Karpas-422 (cell line): ENCODE results near the gene SPPL3. TPM values are rescaled to one million over a fixed set of nuclear protein-coding genes. Genes with fewer than 3 reads are reported as not detected.
A peak's percentile ranks its signal among the peaks of the same experiment; 100 is the strongest.

Experiments used
- DNase-seq: peaks from one replicate; pipeline ENCODE4 v3.0.0-alpha.2; 2015
- H2AFZ ChIP-seq: fragments of 200-600 bp; sonication (generic); 2 replicates; pipeline ENCODE4 v1.6.1; 2014; ENCODE audit warnings: antibody characterized with exemption, low read length, mixed read lengths
- H3K27ac ChIP-seq: fragments of 200-600 bp; sonication (generic); 2 replicates; pipeline ENCODE4 v1.5.1; 2014; ENCODE audit warnings: mild to moderate bottlenecking, low read length, moderate library complexity
- H3K27me3 ChIP-seq: fragments of 200-600 bp; sonication (generic); 2 replicates; pipeline ENCODE4 v1.6.1; 2014; ENCODE audit warnings: low read length, mixed read lengths
- H3K36me3 ChIP-seq: fragments of 200-600 bp; sonication (generic); 2 replicates; pipeline ENCODE4 v1.6.1; 2014; ENCODE audit warnings: low read length, mixed read lengths; ENCODE audit not compliant: insufficient read depth
- H3K4me1 ChIP-seq: fragments of 200-600 bp; sonication (generic); 2 replicates; pipeline ENCODE4 v1.6.1; 2014; ENCODE audit warnings: mild to moderate bottlenecking, low read length, mixed read lengths
- H3K4me2 ChIP-seq: fragments of 200-600 bp; sonication (generic); 2 replicates; pipeline ENCODE4 v1.6.1; 2014; ENCODE audit warnings: low read length, low read depth, mild to moderate bottlenecking; ENCODE audit not compliant: poor library complexity, severe bottlenecking
- H3K4me3 ChIP-seq: fragments of 200-600 bp; sonication (generic); 2 replicates; pipeline ENCODE4 v1.5.1; 2014; ENCODE audit warnings: mild to moderate bottlenecking, antibody characterized with exemption, low read length, mixed read lengths
- H3K79me2 ChIP-seq: fragments of 200-600 bp; sonication (generic); 2 replicates; pipeline ENCODE4 v1.6.1; 2014; ENCODE audit warnings: mild to moderate bottlenecking, low read length, mixed read lengths
- H3K9ac ChIP-seq: fragments of 200-600 bp; sonication (generic); 2 replicates; pipeline ENCODE4 v1.6.0; 2014; ENCODE audit warnings: low read length
- H3K9me2 ChIP-seq: fragments of 200-600 bp; sonication (generic), shearing (Covaris generic); replicated peaks from 2 replicates; pipeline ENCODE4 v1.6.0; 2014; ENCODE audit warnings: mild to moderate bottlenecking, low read length, moderate library complexity; ENCODE audit not compliant: insufficient read depth
- H3K9me3 ChIP-seq: fragments of 300-700, 200-600 bp; sonication (generic); 2 replicates; pipeline ENCODE4 v1.6.1; 2014; ENCODE audit warnings: low read length, mixed read lengths
- H4K20me1 ChIP-seq: fragments of 200-600 bp; sonication (generic); 2 replicates; pipeline ENCODE4 v1.6.1; 2014; ENCODE audit warnings: mild to moderate bottlenecking, antibody characterized with exemption, low read length, low read depth; ENCODE audit not compliant: insufficient read depth
- total RNA-seq: library from RNA; depleted of rRNA; stranded (reverse); fragments of >200 nt; shearing (Covaris generic); gene quantifications from 2 replicates; pipeline ENCODE4 v1.2.3, GENCODE V29; 2014; ENCODE audit warnings: low replicate concordance

Gene SPPL3
- total RNA-seq, 1 experiment from 2014 or later = 11.9 TPM

DNA sequence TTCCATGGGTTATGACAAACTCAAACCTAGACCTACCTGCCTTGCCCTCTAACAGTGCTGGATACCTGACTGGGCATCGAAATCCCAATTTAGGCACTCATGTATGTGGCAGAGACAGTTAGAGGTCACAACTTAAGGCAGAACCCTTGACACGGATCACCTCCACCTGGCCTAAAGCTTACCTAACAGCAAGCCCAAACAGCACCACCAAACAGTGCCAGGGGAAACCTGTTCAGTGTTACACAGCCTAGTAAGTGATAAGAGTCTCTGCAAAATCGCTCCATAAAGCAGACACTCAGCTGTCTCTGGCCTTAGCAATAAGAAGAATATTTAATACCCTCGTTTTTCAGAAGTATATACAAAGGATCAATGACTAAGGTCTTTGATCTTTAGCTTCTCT, 77.8 kb downstream of the SPPL3 start:
- H2AFZ ChIP-seq = no peak overlapping the region
- H3K27ac ChIP-seq = no peak overlapping the region
- H3K4me1 ChIP-seq = peaks cover 22% of the 10 kb centered on the region
- no peaks in the 10 kb centered on the region for H3K27me3 ChIP-seq
- no peak overlapping the region for H3K4me2 ChIP-seq
- H3K9ac ChIP-seq = no peak overlapping the region
- peaks cover 67% of the 10 kb centered on the region for H3K79me2 ChIP-seq
- H3K9me2 ChIP-seq = no peaks in the 10 kb centered on the region
- DNase-seq = no peak
- peaks cover 11% of the 10 kb centered on the region; the same call in 1 of the 2 replicates for H4K20me1 ChIP-seq
- H3K9me3 ChIP-seq = no peaks in the 10 kb centered on the region
- H3K4me3 ChIP-seq = no peak overlapping the region
- H3K36me3 ChIP-seq = no peaks in the 10 kb centered on the region

DNA sequence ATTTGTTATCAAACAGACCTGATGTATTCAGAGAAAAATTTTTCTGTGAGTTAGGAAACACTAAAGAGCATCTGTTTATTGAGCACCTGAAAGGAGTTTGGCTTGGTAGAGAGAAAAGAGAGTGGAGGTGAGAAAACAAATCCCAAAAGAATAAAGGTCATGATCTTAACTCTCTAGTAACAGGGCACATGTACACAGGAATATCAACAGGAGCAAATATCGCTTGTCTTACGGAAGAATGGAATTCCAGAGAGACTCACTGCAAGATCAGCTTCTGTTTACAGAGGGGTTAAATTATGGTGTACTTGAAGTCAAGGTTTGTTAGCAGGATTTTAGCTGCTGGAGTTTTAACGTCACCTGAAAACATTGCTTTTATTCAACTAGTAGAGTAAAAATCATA, 78.8 kb downstream of the SPPL3 start:
- peaks cover 8% of the 10 kb centered on the region; the same call in 1 of the 2 replicates for H4K20me1 ChIP-seq
- H3K4me2 ChIP-seq = no peak overlapping the region
- H3K79me2 ChIP-seq = peaks cover 75% of the 10 kb centered on the region
- no peaks in the 10 kb centered on the region for H3K36me3 ChIP-seq
- H3K4me1 ChIP-seq = peaks cover 13% of the 10 kb centered on the region
- H3K4me3 ChIP-seq = no peak overlapping the region
- H3K27me3 ChIP-seq = no peaks in the 10 kb centered on the region
- no peak overlapping the region for H3K9ac ChIP-seq
- H3K9me2 ChIP-seq = no peaks in the 10 kb centered on the region
- no peak for DNase-seq
- no peak overlapping the region for H2AFZ ChIP-seq
- no peaks in the 10 kb centered on the region for H3K9me3 ChIP-seq
- no peak overlapping the region for H3K27ac ChIP-seq

DNA sequence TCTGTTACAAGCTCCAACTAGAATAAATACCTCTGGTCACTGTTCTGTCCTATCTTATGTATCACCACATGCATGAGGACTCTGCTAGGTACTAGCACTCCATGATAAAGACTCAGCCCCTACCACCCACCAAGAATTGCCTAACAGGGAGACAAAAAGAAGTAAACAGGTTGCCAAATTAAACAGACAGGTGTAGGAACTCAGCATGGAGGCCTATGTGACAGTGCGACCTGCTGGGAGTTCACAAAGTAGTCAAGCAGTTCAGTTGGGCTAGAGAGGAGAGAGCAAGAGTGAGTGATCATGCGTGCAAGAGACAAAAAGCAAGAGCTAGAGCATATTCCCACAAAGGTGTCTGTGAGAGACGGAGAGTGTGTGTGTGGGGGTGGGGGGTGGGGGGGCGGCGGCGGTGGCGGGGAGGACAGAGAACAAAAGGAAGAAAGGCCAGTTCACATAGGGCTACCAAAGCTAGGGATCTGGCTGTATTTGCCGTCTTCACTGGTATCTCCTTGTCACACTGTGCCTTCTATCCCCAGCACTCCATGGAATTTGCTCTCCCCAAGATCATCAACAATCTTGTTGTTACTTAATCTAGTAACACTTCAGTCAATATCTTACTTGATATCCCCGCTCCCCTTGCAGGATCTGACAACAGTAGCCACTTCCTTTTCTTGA, 81.2 kb downstream of the SPPL3 start:
- Histone ChIP-seq H3K9me3 (no peaks in the 10 kb centered on the region), H3K4me3 (no peak overlapping the region), H3K9me2 (no peaks in the 10 kb centered on the region), H3K79me2 (peaks cover 77% of the 10 kb centered on the region), H3K27ac (peak overlapping the region; percentile 17; the same call in 1 of the 2 replicates), H4K20me1 (peaks cover 4% of the 10 kb centered on the region; the same call in 1 of the 2 replicates), H3K27me3 (no peaks in the 10 kb centered on the region), H3K36me3 (no peaks in the 10 kb centered on the region), H3K9ac (no peak overlapping the region; the same call in 1 of the 2 replicates), H3K4me1 (peaks cover 13% of the 10 kb centered on the region), H2AFZ (no peak overlapping the region), H3K4me2 (no peak overlapping the region)
- no peak for DNase-seq

DNA sequence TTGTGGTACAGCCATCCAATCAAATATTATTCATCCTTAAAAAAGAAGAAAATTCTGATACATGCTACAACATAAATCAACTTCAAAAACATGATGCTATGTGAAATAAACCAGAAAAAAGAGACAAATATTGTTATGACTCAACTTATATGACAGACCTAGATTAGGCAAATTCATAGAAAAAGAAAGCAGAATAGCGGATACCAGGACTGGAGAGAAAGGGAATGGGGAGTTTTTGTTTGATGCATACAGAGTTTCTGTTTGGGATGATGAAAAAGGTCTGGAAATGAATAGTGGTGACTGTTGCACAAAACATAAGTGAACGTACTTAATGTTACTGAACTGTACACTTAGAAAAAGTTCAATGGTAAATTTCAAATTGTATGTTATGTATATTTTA, 82.3 kb downstream of the SPPL3 start:
- no peak for DNase-seq
- Histone ChIP-seq H4K20me1 (no peaks in the 10 kb centered on the region; the same call in 1 of the 2 replicates), H3K9ac (no peak overlapping the region), H3K27ac (no peak overlapping the region), H3K27me3 (no peaks in the 10 kb centered on the region), H3K4me2 (no peak overlapping the region), H3K9me3 (no peaks in the 10 kb centered on the region), H3K9me2 (no peaks in the 10 kb centered on the region), H3K79me2 (peaks cover 82% of the 10 kb centered on the region), H3K4me1 (peaks cover 13% of the 10 kb centered on the region), H3K4me3 (no peak overlapping the region), H2AFZ (no peak overlapping the region), H3K36me3 (no peaks in the 10 kb centered on the region)

DNA sequence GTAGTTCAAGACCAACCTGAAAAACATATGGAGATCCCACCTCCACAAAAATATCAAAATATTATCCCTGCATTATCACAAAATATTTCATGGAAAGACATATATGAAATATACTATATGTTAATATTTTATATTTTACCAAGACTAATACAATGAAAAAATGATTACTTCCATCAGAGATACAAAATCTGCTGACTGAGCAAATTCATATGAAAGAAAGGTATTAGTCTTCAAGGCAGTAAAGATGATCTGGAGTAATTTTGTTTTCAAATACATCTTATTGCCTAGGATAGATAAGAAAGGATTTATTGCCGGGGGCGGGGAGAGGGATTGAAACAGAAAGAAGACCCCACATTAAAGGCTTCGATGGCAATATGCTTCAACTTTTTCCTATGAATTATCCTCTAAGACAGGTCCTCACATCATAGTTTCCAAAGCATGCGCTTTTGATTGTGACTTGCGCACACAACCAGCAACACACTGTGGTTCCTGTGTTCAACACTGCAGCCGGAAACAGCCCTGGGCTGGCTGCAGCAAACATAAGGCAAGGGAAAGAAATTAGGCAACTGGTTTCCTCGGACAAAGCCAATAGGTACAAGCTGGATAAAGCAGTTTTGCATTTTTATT, 83.2 kb downstream of the SPPL3 start:
- Histone ChIP-seq H4K20me1 (no peaks in the 10 kb centered on the region; the same call in 1 of the 2 replicates), H3K27me3 (no peaks in the 10 kb centered on the region), H3K4me3 (no peak overlapping the region), H3K9me2 (no peaks in the 10 kb centered on the region), H3K27ac (no peak overlapping the region), H3K4me1 (peaks cover 15% of the 10 kb centered on the region), H3K36me3 (no peaks in the 10 kb centered on the region), H3K4me2 (no peak overlapping the region), H3K9ac (no peak overlapping the region), H3K9me3 (no peaks in the 10 kb centered on the region), H3K79me2 (peaks cover 84% of the 10 kb centered on the region), H2AFZ (no peak overlapping the region)
- DNase-seq = no peak

DNA sequence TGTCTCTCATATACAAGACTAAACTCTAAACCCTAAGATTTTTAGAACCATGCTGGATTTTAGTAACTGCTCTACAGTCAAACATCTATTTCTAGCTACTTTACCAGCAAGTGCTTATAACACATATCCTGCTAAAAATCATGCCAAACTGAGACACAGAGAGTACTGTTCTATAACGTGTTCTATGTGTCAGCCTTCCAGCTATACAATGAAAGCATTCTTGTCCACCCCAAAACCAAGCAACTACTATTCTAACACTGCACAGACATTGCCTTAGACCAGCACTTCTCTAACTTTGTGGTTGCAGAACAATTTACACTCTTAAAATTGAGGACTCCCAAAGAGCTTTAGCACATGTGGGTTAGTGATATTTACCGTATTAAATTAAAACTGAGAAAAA, 85.7 kb downstream of the SPPL3 start:
- H3K4me1 ChIP-seq = peaks cover 38% of the 10 kb centered on the region
- no peak overlapping the region for H2AFZ ChIP-seq
- no peaks in the 10 kb centered on the region for H3K36me3 ChIP-seq
- no peak overlapping the region for H3K4me3 ChIP-seq
- no peak overlapping the region for H3K27ac ChIP-seq
- no peaks in the 10 kb centered on the region for H3K9me3 ChIP-seq
- H3K9me2 ChIP-seq = no peaks in the 10 kb centered on the region
- DNase-seq = no peak
- peaks cover 84% of the 10 kb centered on the region for H3K79me2 ChIP-seq
- H3K4me2 ChIP-seq = no peak overlapping the region
- H4K20me1 ChIP-seq = no peaks in the 10 kb centered on the region; the same call in 1 of the 2 replicates
- H3K9ac ChIP-seq = no peak overlapping the region
- no peaks in the 10 kb centered on the region for H3K27me3 ChIP-seq

DNA sequence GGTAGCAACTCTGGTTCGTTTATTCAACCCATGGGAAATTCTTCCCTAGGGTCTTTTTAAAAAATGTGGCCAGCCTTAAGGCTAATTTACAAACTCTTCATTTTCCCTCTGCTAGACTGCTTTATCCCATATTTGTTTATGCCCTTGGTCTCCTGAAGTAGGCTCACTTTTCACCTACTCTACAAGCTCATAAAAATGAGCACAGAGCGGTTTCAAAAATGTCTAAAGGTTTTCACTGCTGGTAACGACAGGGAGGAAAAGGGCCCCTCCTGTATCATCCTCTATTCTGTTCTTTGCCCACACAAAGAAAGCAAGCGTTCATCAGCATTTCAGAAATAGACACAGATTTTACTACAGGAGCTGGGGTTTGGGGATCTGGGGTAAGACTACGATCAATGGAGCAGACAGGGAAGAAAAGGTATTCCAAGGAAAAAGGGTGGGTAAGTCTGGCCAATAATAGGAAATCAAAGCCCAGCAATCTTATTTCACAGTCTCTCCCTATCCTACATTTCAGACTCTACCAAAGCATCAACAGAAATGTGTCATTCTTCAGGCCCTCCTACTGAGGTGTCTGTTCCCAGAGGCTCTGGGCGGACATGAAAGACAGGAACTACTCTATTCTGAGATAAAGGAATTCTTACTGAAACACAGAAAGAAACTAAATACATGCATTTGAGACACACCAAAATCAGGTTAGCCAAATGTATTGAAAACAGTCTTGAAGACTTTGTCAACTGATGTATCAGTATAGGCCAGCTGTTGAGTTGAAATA, 86.4 kb downstream of the SPPL3 start:
- H2AFZ ChIP-seq = no peak overlapping the region
- H3K79me2 ChIP-seq = peaks cover 85% of the 10 kb centered on the region
- H4K20me1 ChIP-seq = no peaks in the 10 kb centered on the region; the same call in 1 of the 2 replicates
- H3K4me1 ChIP-seq = peaks cover 33% of the 10 kb centered on the region
- no peaks in the 10 kb centered on the region for H3K9me3 ChIP-seq
- no peak overlapping the region for H3K4me3 ChIP-seq
- no peaks in the 10 kb centered on the region for H3K27me3 ChIP-seq
- H3K27ac ChIP-seq = no peak overlapping the region
- no peak overlapping the region for H3K9ac ChIP-seq
- no peaks in the 10 kb centered on the region for H3K9me2 ChIP-seq
- no peak for DNase-seq
- H3K4me2 ChIP-seq = no peak overlapping the region
- H3K36me3 ChIP-seq = no peaks in the 10 kb centered on the region

DNA sequence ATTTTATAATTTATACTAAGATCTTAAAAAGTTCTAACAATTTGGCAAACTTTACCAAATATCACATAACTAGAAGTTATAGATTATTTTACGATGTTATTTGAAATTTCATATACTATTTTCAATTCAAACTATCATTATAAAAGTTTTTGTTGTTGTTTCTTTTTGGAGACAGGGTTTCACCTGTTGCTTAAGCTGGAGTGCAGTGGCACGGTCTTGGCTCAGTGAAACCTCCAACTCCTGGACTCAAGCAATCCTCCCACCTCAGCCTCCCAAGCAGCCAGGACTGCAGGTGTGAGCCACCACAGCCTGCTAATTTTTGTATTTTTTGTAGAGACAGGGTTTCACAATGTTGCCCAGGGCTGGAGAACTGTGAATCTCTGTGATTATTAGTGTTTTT, 87.8 kb downstream of the SPPL3 start:
- H3K9ac ChIP-seq = no peak overlapping the region
- peaks cover 81% of the 10 kb centered on the region for H3K79me2 ChIP-seq
- peaks cover 28% of the 10 kb centered on the region for H3K4me1 ChIP-seq
- no peaks in the 10 kb centered on the region for H3K9me3 ChIP-seq
- no peaks in the 10 kb centered on the region for H3K36me3 ChIP-seq
- H2AFZ ChIP-seq = no peak overlapping the region
- no peaks in the 10 kb centered on the region for H3K27me3 ChIP-seq
- no peaks in the 10 kb centered on the region for H3K9me2 ChIP-seq
- no peak overlapping the region for H3K4me3 ChIP-seq
- DNase-seq = no peak
- H3K27ac ChIP-seq = peak overlapping the region; percentile 16; the same call in 1 of the 2 replicates
- H3K4me2 ChIP-seq = no peak overlapping the region
- H4K20me1 ChIP-seq = no peaks in the 10 kb centered on the region
